Left kidney (tissue), 2 donors: ENCODE results near the gene MUC2. TPM values are rescaled to one million over a fixed set of nuclear protein-coding genes. Genes with fewer than 3 reads are reported as not detected.

Experiments used
- DNase-seq: peaks from one replicate; pipeline ENCODE4 v3.0.0-alpha.2; 2013
- polyA plus RNA-seq: library from polyadenylated mRNA; unstranded; fragments of 120-200 nt; gene quantifications from one replicate; pipeline ENCODE4 v1.2.1, GENCODE V29; 2013; ENCODE audit not compliant: insufficient read length

Gene MUC2
- polyA plus RNA-seq, 1 donor, result 0.03 TPM

DNA sequence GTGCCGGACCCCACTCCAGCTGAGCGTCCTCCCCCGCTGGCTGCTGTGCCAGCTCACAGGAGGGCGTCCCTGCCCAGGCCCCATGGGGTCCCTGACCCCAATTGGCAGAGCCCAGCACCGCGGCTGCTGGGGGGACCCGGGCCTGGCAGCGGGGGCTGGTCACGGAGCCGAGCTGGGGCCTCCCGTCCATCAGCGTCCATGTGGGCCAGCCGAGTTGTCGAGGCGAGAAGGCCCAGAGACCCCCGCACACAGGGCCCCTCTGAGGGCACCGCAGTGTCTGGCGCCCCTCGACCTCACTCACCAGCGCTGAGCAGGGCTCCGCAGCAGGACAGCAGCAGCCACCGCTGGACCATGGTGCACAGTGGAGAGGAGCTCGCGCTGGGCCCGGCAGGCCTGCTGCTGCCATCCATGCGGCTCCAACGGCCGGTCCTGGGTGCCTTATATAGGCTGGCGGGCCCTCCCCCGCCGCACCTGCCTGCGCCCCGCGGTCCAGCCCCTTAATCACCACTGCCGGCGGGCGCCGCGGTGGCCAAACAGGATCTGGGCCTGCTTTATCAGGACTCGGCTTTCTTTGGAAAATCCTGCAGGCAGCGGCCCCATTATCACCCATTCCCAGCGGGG lies 38.3 kb upstream of the MUC2 start, which contains the start of gene MUC6:
Gene MUC6, minus strand, starts transcription at position 416 of the 621 bp plus-strand sequence. Its CDS starts 63 bp downstream, at position 353.
- DNase-seq, result no peak

DNA sequence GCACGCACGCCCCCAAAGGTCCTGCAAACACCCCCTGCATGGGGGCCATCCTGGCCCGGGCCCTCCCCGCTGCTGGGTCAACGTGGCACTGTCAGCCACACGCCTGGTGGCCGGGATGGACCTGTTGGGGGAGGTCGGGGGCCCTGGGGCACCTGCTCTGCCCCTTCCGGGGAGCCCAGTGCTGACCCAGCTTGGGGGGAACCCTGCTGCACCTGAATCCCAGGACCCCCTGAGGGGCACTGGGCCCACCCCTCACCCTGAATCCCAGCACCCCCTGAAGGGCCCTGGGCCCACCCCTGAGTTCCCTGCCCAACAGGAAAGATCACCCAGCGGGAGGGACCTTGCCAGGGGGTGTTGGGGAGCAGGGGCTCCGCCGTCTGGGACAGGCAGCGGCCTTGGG lies 37.7 kb upstream of the MUC2 start:
- no peak for DNase-seq

DNA sequence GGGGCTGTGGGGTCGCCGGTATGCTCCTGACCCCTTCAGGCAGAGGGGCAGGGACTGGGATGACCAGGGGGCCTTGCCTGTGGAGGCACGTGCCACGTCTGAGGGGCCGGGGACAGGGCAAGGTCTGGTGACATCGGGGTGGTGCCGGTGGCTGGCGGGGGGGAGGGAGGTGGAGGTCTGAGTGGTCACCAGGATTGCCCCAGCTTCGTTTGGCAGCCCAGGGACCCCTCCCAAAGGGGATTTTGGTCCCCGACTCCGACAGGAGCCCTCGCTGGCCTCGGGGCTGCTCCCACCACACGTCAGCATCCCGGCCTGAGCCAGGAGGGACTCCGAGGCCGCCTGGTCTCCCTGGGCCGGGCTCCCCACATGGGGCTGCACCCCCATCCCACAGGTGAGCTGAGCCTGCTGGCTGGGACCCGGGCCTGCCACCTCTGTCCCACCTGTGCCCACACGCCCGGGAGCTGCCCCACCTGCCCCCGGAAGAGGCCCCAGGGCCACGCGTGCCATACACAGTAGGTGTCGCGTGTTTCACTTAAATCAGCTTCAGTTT lies 37.1 kb upstream of the MUC2 start:
- DNase-seq, result no peak

DNA sequence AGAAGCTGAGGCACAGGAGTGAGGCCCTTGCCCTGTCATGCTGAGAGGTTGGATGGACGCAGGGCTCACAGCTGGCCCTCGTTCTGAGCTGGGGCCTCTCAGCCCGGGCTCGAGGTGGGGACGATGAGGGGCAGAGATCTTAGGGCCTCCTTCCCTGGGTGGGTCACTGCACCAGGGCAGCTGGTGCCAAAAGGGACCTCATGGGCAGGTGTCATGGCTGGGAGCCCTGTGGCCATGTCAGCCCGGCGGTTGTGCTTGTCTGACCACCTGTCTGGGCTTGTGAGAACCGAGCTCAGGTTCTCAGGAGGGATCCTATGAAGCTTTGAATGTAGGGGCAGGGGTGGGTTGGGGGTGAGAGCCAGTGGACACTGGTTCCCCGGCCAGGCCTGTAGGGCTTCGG lies 36.3 kb upstream of the MUC2 start:
- DNase-seq, result no peak

DNA sequence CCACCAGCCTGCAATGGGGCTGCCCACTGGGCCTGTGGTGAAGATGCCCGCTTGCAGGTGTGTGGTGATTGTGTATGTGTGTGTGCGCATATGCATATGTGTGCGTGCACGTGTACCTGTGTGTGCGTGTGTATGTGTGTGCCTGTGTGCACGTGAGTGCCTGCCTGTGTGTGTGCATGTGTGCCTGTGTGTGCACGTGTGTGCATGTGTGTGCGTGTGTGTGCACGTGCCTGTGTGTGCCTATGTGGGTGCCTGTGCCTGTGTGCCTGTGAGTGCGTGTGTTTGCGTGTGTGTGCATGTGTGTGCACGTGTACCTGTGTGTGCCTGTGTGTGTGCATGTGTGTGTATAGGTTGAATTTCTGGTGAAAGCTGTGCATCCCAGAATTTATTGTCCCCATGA lies 35.8 kb upstream of the MUC2 start:
- no peak for DNase-seq

DNA sequence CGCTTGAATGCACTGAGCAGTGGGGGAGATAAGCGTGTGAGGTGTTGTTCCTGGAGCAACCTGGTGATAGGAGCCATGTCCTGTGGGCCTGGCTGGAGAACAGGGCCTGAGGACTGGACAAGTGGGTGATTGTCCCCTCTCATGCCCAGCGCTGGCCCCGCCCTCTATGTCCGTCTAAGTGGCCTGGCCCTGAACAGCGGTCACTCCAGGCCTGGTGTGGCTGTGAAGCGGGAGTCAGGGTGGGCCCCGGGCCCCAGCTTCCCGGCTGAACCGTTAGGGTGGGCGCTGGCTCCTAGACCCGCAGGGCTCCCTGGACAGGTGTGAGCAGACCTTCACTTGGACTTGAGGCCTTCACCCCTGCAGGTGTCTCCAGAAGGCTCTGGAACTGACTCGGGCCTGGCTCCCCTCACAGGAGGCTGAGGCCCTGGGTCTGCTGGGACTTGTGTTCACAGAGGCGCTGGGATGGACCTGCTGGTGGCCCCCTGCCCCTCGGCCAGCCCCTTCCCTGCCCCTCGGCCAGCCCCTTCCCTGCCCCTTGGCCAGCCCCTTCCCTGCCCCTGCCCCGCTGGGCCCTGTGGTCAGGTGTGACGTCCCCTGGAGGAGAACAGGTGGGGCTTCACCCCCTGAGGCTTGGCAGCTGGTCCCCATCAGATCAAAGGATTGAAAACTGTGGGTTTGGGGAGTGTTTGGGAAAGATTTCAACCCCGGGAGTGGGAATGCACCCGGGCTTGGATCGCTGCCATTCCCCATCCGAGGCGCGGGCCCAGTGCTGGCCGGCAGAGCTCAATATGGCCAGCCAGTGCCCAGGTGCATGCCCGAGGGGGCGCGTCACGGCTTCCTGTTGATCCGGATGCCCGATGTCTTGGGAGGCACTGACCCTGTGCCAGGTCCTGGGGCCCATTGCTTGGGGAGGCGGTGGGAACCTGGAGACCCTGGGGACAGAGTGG lies 34.9 kb upstream of the MUC2 start:
- DNase-seq, result no peak

DNA sequence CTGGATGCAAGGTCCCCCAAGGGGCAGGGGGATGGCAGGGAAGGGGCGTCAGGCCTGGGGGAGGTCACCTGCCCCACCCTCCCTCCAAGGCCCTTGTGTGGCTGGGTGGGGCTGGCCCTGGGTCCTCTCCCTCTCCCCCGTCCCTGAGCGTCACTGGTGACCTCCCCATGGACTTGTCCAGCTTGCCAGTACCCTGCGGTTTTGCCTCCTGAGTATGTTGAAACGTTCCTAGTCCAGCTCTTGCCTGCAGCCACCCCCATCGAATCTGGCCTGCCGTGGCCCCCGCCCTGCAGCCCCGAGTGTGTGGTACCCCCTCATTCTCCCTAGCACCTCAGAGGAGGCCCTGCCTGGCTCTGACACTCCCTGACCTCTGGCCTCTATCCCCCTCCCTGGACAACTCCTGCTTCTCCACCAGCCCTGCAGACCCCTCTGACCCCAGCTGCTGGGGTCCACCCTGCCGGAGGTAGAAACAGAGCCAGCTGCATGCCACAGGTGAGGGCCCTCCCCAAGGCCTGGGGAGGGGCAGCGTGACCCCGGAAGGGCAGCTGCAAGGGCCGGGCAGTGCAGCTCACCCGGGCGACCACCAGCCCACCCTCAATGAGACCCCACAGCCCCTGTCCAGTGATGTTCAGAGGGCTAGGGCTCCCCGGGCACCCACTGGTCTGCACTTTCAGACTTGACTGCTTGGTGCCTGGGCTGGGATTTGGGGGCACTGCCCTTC lies 34.1 kb upstream of the MUC2 start:
- DNase-seq, result no peak

DNA sequence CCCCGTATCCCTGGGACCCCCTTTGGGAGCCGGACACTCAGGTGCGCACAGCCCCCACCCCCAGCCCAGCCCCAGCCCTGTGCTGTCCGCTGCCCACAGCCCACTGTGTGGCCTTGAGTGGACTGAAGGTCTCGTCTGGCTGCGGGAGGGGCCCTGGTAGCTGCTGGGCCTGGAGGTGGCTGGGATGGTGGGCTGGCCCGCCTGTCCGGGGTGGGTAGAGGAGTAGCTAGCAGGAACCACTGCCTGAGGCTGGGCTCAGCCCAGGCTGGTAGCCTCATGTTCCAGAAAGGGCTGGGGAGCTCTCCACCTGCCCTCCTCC lies 33.6 kb upstream of the MUC2 start:
- DNase-seq, result no peak

DNA sequence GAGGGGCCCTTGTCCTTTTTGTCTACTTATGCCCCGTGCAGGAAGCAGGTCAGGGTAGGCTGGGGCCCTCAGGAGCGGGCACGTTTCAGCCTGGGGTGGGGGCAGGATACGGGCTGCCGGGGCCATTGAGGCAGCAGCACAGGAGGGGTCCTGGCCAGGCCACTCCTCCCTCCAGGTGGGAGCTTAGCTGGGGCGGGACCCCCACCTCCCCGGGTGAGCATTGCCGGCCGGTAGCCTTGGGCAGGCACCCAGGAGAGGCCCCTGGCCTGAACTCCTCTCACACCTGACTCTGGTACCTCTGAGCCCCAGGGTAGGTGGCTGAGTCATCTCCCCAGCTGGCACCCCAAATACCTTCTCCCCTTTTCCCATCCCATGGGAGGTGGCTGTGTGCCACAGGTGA lies 33.2 kb upstream of the MUC2 start:
- DNase-seq, result no peak

DNA sequence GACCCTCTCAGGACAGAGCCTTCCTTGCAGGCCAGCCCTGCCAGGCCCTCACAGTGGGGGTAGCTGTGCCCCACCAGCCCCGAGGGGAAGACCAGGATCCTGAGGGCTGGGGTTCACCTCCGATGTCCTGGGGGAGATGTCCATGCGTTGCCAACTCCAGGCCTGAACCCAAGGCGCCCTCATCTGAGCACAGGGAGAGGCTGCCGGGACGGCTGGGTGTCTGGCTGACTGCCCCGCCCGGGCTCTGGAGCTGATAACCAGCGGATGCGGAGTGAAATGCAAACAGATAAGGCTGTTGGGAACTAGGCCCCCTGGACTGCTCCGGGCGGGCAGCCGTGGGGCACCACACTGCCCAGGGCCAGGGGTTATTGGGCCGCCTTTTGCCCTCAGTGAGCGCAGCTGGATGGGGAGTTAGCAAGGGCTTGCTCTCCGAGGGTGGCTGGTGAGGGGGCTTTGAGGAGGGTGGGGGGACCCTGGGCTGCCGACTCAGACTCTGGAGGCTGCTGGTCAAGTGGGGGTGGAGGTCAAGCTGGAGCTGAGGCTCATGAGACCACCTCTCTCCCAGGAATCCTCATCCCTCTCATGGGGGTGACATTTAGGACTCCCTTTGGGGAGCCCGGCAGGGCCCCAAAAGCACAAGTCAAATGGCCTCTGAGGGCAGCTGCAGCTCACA lies 32.6 kb upstream of the MUC2 start:
- no peak for DNase-seq

DNA sequence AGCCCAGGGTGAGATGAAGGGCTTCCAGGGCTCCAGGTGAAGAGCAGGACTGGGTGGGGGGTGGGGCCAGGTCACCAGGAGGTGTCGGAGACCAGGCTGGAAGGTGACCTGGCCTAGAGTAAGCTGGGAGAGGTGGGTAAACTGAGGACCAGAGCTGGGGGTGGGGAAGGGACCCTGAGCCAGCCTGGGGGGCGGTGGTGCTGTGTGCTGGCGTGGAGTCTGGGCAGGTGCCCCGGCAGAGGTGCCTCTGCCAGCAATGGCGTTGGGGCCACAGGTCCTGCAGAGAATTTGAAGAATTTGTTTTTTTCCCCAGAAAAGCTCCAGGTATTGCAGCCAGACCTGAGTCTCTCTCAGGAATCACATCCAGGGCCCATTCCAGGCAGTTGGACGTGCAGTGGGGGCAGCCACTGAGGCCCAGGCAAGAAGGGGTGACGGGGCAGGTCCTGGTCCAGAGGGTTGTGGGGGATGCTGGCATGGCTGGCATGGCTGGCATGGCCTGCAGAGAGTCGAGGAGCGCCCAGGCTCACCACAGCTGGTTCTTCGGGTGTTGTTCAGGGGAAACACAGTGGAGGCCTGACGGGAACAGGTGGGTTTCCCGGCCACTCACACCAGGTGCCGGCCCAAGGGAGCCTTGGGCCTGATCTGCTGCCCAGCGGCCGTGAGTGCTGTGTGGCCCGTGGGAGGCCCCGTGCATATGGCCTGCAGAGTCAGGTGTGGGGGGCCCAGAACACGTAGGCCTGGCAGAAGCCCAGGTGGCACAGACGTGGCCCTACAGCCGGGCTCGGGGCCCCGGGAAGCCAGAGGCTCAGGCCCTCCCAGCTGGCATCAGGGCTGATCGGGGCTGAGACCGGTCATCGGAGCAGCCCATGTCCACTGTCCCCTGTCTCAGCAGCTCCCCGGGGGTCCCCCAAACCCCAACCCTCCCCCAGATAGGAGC lies 31.8 kb upstream of the MUC2 start:
- DNase-seq, result no peak

DNA sequence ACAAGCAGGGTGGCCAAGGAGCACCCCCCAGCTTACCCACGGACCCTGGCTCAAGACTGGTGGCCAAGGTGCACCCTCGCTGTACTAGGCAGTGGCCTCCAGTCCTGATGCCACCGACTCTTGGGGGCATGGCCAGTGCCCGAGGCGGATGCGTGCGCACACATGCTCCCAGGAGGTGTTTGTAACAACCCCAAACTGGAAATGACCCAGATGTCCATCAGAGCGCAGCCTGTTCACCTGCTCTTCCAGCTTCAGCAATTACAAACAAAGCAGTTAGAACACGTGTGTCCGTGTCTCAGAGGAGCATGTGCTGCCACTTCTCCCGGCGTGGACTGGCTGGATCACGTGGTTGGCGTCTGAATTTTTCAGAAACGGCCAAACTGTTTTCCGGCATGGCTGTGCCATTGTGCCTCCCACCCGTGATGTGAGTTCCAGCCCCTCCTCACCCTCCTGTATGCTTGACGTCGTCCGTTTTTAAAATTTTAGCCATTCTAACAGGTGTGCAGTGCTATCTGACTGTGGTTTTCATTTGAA lies 31.0 kb upstream of the MUC2 start:
- no peak for DNase-seq

DNA sequence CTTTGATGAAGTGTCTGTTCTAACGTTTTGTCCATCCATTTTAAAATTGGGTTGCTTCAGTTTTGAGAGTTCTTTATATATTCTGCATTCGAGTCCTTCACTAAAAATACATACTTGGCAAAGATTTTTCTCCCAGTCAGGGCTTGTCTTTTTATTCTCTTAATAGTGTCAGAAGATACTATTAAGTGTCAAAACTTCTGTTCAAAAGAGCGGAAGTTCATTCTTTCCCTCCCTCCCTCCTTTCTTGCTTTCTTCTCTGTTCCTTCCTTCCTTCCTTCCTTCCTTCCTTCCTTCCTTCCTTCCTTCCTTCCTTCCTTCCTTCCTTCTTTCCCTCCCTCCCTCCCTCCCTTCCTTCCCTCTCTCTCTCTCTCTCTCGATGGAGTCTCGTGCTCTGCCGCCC lies 30.5 kb upstream of the MUC2 start:
- no peak for DNase-seq

DNA sequence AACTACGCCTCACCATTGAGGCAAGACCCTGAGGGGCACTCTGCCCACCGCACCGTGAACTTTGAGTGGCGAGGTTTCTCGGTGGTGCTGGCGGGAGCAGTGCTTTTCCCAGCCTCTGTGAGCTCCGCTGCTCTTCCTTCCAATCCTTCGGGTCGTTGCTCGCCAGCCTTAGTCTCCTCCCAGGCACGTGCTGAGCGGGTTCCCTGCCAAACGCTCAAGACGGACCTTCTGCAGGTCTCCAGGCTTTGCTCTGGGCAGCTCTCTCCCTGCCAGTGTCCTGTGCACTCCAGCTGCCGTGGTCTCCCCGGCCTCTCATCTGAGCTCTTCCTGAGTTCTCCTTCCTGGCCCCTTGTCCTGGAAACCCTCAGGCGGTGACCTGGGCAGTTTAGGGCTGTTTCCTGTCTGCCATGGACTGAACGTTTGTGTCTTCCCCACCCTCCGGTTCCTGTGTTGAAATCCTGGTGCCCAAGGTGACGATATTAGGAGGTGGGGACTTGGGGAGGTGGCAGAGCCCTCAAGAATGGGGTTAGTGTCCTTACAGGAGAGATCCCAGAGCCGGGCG lies 27.0 kb upstream of the MUC2 start:
- no peak for DNase-seq

DNA sequence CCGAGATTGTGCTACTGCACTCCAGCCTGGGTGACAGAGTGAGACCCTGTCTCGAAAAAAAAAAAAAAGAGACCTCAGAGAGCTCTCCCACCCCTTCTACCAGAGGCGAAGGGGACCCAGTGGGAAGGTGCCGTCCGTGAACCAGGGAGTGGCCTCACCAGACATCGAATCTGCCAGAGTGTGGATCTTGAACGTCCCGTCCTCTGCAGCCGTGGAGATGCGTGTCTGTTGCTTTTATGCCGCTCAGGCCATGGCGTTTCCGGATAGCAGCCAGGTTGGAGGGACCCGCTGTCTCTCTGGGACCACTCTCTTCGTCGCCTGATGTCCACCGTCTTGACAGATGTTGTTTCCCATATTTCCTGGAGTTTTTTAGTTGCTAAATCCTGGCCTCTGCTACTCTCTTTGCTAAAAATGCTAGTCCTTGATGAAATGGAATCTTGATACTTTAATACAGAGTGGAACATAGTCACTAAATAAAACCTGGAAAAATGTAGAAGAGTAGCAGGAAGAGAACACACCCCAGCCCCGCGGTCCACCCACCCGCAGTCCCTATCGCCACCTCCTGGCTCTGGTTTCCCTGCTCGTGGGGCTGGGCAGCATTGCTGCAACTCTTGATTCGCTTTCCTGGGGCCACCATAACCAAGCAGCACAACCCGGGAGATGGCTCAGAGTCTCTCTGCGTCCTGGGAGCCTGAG lies 26.2 kb upstream of the MUC2 start:
- DNase-seq, result no peak

DNA sequence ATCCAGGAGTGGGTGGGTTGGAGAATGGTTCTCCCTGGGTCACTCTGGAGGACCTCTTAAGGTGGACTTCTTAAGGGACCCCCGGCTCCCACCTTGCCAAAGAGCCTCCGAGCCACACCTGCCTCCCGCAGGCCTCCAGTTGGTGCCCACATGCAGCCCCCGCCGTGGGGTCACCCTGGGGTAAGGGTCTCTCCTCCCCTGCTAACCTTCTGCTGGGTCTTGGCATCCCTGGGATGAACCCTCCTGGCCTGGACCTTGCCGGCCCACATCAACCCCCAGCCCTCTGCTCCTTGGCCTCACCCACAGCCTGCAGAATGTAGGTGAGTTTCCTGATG lies 25.6 kb upstream of the MUC2 start:
- DNase-seq, result no peak

DNA sequence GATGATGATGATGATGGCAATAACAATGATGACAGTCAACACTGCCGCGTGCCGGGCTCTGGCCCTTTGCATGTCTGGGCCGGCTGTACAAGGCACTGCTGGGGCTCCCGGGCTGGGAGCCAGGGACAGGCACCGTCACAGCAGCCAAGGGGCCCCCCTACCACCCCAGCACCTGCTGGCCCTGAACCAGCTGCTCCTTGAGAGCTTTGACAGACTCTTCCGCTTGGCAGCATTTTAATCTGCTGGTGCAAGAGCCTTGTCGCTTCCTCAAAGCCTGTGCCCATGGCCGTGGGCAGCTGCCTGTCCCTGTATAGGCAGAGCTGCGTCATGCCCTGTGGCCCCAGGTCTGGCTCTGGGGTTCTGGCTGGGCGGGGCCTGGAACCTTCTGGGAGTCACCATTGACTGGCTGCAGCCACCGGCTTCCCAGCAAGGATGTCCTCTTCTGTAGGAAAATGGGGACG lies 25.2 kb upstream of the MUC2 start:
- DNase-seq, result no peak

DNA sequence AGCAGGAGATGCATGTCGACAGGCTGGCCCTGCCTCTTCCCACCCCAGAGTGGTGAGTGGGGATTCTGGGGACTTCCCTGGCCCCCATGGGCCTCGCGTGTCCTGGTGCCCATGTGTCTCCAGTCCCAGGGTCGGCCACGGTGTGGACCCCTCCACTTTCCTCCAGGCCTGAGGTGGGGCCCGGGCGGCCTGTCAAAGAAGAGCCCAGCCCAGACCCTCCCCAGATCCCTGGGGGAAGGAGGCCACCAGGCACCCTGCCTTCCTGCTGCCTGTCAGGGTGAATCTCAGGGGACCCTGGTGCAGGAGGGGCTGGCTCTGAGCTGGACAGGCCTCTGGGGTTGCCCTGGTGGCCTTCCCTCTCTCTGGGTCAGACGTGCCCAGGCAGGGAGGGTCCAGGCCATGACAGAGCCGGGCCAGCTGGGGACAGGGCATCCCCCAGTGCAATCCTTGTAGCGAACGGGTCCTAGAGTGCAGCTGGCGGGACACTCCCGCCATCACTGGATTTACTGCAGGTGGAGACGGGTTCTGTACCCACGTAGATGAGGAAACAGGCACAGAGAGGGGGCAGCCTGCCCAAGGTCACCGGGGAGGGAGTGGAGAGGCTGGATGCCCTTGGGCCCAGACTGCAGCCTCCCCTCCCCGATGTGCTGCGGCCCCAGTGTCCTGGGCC lies 24.6 kb upstream of the MUC2 start:
- no peak for DNase-seq
